22Rv1 (cell line): ENCODE data around the gene RAP1GAP.

Experiments
- H3K27ac ChIP-seq: fragments of 450-650 bp; 2 replicates; pipeline ENCODE4 v1.5.1; 2017
- ZFX ChIP-seq: fragments of 450-650 bp; IDR thresholded peaks from 2 replicates; pipeline ENCODE4 v1.6.1; 2017; ENCODE audit warnings: antibody characterized with exemption, borderline replicate concordance
- TF ChIP-seq, protein P1 (sequence below): fragments of 450-650 bp; IDR thresholded peaks from 2 replicates; pipeline ENCODE4 v1.5.1; 2017; ENCODE audit warnings: mild to moderate bottlenecking

The RAP1GAP gene

GRCh38 chr1:21562896-21563295, 106.3 kb downstream of the RAP1GAP start:
- TF ChIP-seq ZFX: no peak
- TF ChIP-seq, protein P1, sequence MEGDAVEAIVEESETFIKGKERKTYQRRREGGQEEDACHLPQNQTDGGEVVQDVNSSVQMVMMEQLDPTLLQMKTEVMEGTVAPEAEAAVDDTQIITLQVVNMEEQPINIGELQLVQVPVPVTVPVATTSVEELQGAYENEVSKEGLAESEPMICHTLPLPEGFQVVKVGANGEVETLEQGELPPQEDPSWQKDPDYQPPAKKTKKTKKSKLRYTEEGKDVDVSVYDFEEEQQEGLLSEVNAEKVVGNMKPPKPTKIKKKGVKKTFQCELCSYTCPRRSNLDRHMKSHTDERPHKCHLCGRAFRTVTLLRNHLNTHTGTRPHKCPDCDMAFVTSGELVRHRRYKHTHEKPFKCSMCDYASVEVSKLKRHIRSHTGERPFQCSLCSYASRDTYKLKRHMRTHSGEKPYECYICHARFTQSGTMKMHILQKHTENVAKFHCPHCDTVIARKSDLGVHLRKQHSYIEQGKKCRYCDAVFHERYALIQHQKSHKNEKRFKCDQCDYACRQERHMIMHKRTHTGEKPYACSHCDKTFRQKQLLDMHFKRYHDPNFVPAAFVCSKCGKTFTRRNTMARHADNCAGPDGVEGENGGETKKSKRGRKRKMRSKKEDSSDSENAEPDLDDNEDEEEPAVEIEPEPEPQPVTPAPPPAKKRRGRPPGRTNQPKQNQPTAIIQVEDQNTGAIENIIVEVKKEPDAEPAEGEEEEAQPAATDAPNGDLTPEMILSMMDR: no peak
- no peak overlapping the region for H3K27ac ChIP-seq

DNA sequence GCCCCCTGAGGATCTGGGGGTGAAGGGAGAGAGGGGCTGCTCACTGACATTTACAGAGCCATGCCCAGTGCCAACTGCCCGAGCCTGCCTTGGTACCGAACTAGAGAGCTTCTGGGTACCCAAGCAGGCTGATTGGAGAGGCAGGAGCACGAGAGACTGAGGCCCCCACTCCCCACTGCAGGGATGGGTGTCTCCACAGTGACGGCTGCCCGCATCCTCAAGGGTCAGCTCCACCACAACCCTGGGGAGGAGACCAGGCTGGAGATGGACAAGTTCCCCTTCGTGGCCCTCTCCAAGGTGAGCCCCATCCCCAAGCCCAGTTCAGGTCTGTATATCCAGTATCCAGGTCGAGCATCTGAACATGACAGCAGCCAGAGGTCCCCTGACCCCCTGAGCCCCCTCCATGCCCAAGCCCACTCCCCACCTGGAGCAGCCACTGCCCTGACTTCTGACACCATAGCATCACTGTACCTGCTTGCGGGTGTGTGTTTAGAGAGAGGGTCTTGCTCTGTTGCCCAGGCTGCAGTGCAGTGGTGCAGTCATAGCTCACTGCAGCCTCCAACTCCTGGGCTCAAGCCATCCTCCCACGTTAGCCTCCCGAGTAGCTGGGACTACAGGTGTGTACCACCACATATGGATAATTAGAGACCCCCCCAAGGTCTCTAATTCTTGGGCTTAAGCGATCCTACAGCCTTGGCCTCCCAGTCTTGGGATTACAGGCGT, 108.1 kb downstream of the RAP1GAP start:
- H3K27ac ChIP-seq: no peak overlapping the region
- TF ChIP-seq, protein P1: no peak
- TF ChIP-seq ZFX: no peak

DNA sequence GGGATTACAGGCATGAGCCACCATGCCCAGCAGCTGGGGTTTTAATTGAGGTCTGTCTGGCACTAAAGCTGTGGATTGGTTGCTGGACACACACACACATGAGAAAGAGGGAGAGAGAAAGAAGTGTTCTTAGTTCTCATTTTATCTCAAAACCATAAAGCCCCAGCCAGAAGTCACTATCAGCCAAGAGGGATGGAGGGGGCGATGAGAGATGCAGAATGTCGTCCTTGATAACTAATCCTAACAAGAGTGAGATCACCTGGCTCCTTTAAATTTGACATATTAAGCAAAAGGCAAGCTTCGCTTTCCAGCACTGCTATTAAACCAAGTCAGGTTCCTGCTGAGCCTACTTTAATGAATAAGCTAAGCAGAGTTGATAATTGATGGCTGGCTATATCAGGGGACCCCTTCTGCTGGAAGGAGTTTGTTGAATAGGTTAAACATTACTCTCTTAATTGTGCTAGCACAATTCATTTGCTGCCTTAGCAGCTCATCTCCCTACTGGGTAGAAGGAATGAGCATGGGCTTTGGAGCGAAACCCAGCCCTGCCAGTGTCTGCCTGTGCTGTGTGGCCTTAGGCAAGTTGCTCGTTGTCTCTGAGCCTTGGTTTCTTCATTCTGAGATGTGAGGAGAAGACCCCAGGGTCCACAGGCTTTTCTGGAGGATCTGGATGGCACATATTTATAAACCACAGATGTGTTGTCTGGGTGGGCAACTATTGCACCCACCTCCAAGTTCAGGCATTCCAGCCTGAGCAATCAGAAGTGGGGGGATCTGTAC, 109.2 kb downstream of the RAP1GAP start:
- no peak for TF ChIP-seq ZFX
- TF ChIP-seq, protein P1: no peak
- H3K27ac ChIP-seq: no peak overlapping the region

- no peak overlapping the region for H3K27ac ChIP-seq
- TF ChIP-seq, protein P1: no peak
- no peak for TF ChIP-seq ZFX
Measured at GRCh38 chr1:21553116-21553926, 115.8 kb downstream of the RAP1GAP start.

DNA sequence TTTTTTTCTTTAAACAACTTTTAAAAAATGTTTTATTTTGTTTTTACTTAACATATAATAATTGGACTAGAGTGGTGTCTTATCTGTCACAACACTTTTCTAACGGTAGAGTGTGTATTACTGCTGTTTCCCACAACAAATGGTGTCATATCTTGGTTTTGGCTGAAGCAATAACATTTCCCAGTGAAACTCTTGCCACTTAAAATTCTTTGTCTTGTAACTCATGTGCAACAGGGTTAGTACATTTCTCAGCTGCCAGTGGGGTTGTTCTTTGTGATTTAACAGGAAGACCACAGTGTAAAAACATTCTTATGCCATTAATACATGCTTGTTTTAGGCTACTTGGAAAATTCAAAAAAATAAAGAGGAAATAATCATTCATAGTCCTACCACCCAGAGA, 116.4 kb downstream of the RAP1GAP start:
- H3K27ac ChIP-seq: no peak overlapping the region; the same call in 1 of the 2 replicates
- no peak for TF ChIP-seq ZFX
- TF ChIP-seq, protein P1: no peak

DNA sequence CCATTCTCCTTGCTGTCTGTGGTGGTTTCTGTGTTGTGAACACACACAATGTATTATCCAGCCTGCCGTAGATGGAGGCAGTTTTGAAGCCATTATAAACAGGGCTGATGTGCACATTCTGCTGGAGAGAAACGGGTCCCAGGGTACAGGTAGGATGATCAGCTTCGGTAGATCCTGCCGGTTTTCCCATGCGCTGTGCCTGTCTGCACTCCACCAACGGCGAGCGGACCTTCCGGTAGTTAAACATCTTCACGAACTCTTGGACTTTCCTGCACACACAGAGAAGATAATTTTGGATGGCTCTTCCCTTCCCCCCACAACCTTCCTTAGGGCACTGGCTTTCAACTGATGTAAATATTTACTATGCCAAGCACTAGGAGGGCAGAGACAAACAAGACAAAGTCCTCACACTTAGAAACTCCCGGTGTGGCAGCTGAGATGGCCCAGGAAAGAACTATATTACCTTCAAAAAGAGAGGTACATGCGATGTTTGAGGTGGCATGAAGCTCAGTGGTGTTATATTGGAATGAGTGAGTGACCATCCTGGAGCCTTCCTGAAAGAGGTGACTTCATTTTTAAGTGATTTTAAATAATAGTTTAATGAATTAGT, 118.2 kb downstream of the RAP1GAP start:
- no peak for TF ChIP-seq ZFX
- TF ChIP-seq, protein P1: no peak

More for the DNA sequence above, 118.2 kb downstream of the RAP1GAP start:
- peak overlapping the region; percentile 90 for H3K27ac ChIP-seq
